SW 1271 (cell line): ENCODE data around the gene MRPL37.

Experiments used
- DNase-seq, 2 experiments: peaks; one replicate each; lab custom pipeline; 2025; lab: John Stamatoyannopoulos, UW

The MRPL37 gene

DNA sequence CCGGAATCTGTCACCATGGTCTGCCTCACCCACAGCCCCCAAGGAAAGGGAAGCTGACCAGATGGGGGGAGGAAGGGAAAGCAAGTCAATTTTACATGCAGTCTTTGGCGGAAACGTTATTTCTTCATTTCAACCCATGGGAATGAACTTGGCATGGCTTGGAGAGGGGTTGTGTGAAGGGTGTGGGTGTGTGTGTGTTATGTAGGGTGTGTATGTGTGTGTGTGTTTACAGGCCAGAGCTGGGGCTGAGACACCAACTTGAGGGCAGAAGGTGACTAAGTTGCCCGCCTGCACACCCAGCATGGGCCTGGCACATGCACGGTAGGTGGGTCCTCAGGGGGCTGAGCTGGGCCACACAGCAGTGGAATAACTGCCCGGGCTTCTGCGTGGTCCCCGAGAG lies 65.2 kb downstream of the MRPL37 start:
- DNase-seq: no peak

- DNase-seq: no peak
Measured at GRCh38 chr1:54265659-54266058, 65.7 kb downstream of the MRPL37 start.

- no peak for DNase-seq
Measured at GRCh38 chr1:54266195-54266594, 66.2 kb downstream of the MRPL37 start.

GRCh38 chr1:54266908-54267307 lies 66.9 kb downstream of the MRPL37 start:
- DNase-seq: no peak
